Measurements from ENCODE around the gene ONECUT1.
"Not testable (repeated sequence)": the region's sequence is repeated elsewhere in the genome, so short reads cannot be mapped to it uniquely, and the experiment has no call there.

The ONECUT1 gene

DNA sequence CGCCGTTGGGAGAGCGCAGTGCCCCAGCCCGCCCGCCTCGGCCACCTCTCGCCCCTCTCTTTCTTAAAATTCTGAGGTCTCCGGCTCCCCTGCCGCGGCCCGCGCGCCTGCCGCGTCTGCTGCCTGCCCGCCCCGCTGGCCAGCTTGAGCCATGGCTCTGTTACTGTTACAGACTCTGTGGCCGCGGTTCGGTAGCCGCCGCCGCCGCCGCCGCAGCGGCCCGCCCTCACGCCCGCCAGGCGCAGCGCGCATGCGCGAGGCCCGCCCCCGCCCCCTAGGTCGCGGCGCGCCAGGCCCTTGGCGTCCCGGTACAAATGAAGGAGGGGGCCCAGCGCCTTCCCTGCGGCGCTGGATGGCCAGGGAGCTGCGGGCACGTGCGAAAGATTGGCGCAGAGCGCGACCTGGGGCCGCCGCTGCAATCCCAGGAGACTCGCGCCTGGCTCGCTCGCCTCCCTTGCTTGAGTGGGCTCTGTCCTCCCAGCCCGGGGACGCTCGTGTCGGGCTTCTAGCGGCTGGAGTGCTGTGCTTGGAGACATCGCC is at the start of gene ONECUT1:
Gene ONECUT1, minus strand, starts transcription at position 168 of the 540 bp plus-strand sequence. CDS start 452 bp downstream, outside the sequence.
- peak; percentile 9 for DNase-seq

DNA sequence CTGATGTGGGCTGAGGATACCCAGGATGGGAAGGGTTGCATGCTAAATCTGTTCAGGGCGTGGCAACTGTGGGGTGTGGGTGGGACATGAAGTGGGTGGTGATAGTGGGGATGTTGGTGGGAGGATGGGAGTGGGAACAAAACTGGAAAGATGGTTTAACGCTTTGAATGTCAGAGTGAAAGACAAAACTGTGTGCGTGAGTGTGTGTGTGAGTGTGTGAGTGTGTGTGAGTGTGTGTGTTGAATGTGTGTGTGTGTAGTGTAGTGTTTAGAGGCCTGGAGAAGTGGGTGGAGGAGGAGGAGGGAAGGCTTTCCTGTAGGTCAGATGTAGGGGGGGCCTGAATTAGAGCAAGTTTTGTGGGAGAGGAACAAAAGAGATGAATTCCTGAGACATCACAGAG is 44.2 kb upstream of the ONECUT1 start:
- no peak for DNase-seq

DNA sequence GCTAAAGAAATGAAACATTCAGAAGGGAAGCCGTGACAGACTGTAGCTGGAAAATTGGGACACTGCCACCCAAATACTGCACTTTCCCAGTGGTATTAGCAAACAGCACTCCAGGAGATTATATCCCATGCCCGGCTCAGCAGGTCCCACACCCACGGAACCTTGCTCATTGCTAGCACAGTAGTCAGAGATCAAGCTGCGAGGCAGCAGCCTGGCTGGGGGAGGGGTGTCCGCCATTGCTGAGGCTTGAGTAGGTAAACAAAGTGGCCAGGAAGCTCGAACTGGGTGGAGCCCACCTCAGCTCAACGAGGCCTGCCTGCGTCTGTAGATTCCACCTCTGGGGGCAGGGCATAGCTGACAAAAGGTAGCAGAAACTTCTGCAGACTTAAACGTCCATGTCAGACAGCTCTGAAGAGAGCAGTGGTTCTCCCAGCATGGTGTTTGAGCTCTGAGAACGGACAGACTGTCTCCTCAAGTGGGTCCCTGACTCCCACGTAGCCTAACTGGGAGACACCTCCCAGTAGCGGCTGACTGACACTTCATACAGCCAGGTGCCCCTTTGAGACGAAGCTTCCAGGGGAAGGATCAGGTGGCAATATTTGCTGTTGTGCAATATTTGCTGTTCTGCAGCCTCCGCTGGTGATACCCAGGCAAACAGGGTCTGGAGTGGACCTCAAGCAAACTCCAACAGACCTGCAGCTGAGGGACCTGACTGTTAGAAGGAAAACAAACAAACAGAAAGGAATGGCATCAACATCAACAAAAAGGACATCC is 34.2 kb upstream of the ONECUT1 start:
- peak; percentile 33 for DNase-seq

DNA sequence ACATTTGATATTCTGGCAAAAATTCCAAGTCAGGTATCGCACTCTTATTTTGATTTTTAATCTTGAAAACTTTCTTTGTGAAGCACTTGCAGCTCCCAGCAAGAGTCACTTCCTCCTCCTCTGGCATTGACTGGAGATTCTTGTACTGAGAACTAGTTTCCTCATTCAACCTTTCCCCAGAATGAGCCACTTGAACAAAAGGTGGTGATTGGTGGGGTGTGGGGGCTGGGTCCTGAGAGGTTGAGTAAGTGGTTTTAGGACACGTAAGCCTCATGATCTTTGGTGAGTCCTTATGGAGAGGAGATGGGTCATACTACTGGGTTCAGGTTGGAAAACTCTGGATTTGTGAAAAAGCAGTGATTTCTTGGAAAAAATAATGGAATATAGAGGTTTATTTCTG is 32.3 kb upstream of the ONECUT1 start:
- no peak for DNase-seq

DNA sequence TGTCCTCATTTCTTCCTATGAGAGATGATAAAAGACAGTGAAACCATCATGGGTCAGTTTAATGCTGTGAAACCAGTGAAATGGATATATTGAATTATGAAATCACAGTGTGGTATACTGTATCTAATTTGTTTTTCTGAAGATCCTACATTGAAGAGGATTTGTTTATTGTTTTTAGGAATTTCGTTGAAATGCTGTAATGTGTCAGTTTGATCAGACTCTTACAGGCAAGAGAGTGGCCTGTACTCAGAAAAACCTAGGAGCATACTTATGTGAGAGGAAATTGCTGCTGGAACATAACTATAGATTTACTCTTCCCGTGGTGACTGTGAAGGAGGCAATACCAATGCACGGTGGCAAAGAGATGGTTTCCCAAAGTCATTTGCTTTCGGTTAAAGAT is 29.1 kb upstream of the ONECUT1 start:
- no peak for DNase-seq

DNA sequence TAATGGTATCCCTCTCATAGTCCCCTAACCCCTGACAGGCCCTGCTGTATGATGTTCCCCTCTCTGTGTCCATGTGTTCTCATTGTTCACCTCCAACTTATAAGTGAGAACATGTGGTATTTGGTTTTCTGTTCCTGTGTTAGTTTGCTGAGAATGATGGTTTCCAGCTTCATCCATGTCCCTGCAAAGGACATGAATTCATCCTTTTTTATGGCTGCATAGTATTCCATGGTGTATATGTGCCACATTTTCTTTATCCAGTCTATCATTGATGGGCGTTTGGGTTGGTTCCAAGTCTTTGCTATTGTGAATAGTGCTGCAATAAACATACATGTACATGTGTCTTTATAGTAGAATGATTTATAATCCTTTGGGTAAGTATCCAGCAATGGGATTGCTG is 25.8 kb upstream of the ONECUT1 start:
- not testable (repeated sequence) for DNase-seq

DNA sequence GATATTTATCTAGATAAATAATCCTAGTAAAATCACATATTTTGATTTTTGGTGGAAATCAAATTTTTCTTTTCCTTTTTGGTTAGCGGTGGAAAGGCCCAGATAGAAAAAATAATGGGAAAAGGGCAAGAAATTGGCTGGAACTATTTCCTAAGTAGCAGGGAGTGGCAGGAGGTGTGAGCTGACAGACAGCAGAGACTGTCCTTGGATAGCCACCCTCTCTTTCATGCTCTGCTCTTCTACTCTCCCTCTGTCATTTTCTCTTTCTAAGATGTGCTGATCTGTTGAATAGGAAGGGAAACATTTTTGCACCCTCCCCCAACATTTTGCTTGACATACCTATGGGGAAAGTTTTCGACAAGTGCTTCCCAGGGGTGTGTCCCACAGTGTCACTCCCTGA is 18.9 kb upstream of the ONECUT1 start:
- no peak for DNase-seq

DNA sequence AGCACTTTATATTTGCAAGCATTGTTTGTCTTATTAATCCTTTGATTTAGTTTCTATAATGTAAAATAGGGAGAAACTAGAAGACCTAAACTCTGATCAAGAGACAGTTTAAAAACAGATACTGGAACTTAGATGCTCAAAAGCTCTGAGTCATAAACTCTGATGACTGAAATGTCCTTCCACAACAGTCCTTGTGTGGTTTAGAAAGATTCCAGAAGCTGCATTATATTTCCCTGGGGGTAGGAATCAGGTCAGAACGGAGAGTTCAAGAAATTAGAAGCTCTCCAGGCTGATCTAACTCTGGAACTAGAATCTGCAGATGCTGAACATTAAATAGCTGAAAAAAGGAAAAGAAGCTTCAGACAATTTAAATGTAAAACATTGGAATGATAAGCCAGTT is 18.3 kb upstream of the ONECUT1 start:
- no peak for DNase-seq

DNA sequence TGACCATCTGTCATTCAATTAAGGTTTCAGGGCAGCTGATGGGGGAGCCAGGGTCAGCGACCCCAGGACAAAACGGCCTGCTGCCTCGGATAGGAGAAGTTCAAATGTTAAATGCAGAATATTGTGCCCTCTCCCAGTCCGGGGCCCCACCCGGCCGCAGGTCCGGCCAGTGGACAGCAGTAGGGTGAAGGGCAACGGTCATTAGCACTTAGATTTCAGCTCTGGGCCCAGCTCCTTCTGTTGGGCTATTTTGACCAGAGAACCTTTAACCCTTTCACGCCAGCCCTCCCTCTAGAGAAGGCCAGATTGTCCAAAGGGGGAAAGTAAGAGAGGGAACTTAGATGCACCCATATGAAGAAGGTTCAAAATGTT is 16.1 kb upstream of the ONECUT1 start:
- DNase-seq: no peak

DNA sequence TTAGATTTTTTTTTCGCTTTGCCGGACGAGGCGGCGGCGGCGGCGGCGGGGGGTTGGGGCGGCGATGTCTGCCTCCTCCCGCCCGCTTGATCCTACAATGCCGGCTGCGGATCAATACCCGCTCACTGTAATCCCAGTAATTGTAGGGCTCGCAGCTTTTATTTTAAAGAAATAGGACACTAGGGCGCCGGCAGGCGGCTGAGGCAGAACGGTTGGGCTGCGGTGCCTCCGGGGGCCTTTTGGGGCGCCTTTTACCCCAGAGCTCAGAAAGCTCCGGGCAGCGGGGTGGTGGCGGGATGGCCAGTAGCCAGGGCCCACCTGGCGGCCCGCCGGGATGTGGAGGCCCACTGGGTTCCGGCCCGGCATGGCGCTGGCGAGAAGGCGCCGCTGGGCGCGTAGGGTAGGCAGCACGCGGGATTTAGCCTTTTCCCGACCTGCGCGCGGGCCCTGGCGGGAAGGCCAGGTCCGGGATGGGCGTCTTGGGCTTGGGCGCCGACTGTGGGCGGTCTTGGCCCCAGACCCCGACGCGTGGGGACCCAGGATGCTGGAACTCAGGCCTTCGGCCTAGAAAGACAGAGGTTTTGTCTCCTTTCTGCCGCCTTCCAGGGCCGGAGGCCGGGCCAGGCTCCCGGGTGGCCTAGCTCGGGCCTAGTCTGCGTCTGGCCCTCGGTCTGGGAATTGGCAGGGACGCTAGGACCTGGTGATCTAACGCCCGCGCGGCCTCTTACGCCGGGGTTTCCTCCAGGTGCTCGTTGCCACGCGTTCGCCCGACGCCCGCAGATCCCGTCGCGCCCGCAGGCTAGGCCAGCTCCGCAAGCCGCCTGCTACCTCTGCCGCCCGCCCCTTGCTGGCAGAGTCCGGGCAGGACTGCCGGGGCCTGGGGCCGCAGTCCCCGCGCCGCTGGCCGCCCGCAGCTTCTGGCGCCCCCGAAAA is 15.5 kb upstream of the ONECUT1 start:
- no peak for DNase-seq

DNA sequence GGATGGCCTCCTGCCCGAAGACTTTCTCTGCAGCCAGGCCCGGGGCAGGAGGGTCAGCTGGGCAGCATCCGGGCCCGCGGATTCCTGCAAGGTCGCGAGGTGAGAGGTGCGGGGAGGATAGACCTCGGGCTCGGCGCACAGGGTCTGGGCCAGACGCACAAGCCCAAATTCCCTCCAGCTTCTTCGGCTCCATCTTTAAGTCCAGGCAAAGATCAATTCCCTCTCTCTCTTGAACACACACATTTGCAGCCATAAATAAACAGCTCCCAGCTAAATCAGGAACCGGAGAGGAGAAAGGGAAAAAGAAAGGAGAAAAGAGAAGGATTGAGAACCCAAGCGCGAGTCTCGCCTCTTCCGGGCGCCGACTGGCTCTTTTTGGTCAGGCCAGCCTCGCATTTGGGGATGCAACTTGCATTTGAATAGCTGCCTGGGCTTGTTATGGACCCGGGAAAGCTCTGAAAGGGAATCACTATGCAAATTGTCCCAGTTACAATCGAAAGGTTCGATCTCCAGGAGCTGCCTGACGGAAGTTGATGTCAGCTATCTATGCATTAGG is 14.5 kb upstream of the ONECUT1 start:
- no peak for DNase-seq

DNA sequence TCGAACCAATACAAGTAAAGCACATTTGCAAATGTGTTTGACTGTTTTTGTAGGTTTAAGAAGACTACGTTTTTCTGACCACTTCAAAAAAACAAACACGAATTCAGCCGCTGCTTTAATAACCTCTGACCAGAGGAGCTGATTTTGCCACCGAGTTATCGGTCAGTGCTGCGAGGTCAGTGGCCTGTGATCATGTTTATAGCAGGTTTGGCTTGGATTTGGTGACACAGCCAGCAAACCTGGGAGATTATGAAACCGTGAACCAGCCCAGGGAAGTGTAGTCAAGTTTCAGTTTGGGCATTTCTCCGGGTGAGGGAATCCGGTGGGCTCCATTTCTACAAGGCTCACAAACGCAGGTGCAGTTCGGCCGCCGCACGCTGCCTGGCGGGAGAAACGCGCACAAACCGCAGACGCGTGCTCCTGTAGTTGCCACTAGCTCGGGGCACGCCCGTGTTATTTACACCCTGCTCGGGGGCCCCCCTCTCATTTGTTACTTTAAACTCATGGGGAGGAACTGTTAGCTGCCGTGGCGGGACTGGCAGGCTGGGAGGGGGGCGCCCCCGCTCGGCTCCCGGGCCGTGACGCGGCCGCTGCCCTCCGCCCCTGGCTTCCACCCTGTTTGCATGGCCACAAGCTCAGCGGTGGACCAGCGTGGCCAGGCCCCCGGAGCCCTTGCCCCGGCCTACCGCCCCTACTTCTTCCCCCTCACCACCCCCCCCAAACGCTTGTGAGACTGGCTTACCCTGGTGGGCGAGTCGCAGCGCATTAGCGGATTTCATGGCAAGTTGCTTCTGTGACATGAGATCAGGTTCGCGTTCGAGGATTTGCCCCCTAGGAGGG is 13.6 kb upstream of the ONECUT1 start:
- DNase-seq: no peak

DNA sequence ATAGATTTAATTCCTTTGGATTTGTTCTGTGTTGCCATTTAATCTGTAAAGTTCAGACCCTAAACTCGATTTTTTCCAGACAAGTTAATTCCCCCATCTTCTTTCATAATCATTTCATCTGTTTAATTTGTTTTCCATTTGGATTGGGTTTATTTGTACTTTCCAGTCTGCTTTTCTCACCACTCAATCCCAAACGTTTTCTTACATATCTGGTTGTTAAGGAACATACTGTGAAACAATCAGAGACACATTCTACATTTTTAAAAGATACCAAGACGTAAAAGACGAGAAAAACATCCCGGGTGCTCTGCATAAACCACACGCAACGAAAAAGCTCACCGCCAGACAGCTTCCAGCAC is 13.0 kb upstream of the ONECUT1 start:
- no peak for DNase-seq

DNA sequence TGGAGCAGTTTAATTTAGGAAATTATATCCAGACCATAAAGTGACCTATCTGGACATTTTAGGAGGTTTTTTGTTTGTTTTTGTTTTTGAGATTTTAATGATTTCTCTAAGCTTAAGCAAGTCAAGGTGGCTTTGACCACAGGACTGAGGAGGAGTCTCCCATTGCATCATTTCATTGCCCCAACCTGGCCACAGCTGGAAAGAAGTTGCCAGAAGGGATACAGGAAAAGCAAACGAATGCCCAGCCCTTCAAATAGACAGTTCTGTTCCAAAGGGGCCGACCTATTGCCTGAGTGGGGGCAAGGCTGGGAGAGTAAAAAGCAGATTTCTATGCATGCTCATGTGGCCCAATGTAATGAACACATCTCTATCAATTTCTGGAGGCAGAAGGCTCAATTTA is 12.0 kb upstream of the ONECUT1 start:
- no peak for DNase-seq

DNA sequence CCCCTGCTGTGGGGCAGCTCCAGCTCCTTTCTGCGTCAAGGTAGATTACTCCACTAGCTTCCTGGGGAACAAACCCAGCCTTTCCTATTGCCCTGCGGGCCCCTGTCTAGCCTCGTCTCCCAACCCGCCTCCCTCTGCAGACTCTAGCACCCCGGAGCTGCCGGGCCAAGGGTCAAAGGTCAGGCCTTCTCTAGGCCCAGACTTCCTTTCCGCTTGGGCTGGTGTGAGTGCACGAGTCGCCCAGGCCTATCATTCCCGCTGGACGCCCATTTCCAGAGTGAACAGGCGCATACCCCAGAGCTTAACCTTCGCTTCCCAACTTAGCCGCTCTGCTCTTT is 11.6 kb upstream of the ONECUT1 start:
- DNase-seq: no peak

DNA sequence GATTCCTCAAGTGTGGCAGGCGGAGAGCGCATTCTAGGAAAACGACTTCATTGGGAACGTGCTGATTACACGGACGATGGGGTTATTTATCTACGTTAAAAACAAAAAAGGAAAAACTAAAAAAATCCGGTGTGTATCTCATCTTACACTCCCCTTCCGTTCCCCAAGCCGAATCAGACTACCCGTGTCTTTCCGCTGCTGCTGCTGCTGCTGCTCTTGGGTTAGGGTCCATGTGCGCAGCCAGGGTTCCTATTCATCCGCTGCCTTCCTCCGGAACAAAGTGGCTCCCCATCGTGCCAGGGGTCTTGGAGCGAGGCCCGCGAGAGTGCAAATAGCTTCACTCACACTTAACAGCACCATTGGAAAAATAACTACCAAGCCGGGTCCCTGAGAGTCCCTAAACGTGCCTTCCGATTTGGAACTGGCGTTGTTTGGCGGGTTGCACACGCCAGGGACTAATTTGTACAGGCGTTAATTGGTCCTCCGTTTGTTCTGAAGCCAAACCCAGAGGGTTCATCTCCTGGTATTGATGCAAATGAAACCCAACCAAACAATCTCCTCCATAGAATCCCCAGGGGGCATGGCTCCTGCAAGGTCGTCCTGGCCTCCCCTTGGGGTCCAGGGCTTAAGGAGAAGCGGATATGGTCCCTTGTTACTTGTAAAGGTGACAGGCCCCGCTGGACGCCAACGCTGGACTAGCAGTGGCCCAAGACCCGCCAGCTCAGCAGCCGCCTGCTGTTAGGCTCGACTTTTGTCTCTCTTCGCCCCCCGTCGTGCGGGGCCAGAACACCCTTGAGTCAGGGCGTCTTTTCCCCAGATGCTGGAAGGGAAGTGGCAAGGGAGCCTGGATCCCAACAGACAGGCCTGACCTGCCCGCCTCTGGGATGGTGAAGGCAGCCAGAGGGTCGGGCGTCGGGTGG is 11.0 kb upstream of the ONECUT1 start:
- no peak for DNase-seq

DNA sequence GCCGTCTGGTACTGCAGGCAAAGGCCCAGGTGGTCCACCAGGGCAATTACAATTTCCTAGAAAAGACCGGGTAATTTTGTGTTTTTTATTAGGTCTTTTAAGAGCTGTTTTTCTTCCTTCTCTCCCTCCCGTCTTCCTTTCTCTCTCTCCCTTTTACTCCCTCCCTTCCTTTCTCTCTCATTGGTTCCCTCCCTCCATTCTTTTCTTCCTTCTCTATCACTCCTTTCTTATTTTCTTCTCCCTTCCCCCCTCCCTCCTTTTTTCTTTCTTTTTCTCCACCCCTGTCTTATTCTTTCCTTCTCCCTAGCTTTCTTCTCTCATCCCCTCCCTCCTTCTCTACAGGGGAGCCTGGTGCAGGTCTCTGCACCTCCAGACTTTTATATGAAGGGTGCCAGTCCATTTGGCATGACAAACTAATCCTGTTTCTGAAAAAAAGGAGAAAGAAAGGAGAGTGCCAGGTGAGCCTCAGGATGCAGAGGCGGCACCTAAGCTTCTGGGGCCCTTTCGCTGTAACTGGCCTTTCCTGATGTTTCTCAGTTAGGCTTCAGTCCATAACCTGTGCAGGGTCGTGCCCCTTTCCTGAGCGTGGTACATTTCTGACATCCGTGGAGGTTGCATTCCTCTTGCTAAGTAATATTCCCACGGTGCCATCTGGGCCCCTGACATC is 9.1 kb upstream of the ONECUT1 start:
- no peak for DNase-seq

DNA sequence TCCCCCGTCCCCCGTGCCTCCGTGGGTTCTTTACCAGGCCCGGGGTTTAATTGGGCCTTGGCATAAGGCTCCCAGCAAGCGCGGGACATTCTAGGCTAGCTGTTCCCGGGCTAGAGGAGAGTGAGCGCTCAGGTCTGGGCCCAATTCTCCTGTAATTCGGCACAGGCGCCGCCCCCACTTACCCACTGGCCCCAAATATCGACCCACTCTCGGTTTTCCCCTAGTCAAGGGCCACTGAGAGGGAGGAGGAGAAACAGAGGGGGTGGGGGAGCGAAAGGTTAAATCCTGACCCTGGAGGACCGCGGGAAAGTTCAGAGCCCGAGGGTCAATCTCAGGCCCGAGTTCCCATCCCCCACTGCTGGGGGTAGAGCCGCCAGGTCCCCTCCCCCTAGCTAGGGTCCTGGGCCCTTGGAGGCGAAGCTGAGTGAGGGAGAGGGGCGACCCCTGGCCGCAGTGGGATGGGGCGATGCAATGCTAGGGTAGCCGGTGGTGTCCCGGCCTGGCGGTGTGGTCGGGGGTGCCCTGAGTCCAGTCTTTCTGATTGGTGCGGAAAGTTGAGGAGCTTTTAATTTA is 8.5 kb upstream of the ONECUT1 start:
- DNase-seq: no peak

DNA sequence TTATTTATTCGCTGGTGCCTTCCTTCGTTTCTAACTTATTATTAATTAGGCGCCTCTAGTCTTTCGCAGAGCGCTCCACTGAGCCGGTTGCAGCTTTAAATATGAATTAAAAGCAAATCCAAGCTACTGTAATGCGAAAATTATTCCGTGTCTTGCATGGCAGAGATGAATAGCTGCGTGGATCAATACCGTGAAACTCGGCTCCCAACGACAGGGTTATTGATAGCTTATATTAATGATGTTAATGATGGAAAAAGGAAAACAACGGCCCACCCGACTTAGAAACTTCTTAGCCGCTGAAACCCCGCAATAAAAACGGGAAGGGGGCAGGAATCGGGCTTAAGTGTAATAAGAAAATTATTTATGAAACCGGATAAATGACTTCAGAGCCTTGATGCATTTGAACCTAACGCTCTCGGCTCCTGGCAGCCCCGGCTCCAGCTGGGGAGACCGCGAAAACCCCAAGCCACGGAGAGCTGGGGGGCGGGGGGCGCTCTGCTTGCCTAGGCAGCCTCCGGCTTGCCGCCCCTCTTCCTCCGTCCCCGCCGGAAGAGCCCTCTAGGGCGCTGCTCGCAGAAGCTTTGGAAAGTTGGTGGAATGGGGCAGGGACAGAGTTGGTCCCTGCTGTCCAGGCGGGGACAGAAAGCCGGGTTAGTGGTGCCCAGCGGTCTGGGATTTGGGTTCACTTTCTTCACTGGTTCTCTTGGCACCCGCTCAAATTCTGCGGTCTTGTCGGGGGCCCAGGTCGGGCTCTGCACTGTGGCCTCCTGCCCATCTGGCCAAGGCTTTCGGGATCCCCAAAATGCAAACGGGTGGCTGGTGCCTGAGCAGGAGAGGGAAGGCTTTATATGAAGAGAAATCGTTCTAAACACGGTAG is 7.7 kb upstream of the ONECUT1 start:
- DNase-seq: no peak

All from SHP77 treated with DMSO at 0.1 percent for 48 hours (cell line).